Stomach (tissue), 9 donors: ENCODE data around the gene ATP8A1. TPM values are rescaled to one million over a fixed set of nuclear protein-coding genes. Genes with fewer than 3 reads are reported as not detected.

Source experiments
- DNase-seq, 2 donors: peaks; one replicate each; pipeline versions ENCODE4 v3.0.0 to v3.0.0-alpha.2; 2013 to 2019
- H3K27ac ChIP-seq, 5 donors: fragments of 200-600 bp in 4 of 5; sonication (generic) in 4 of 5; one replicate each; pipeline ENCODE4 v1.5.1; 2013 to 2019; ENCODE audit warnings: mild to moderate bottlenecking in 1 of 5, moderate library complexity in 1 of 5
- H3K27me3 ChIP-seq, 3 donors: fragments of 200-600 bp; sonication (generic); one replicate each; pipeline ENCODE4 v1.5.1; 2017 to 2019; ENCODE audit warnings: mixed run types in 1 of 3
- H3K36me3 ChIP-seq, 4 donors: fragments of 200-600 bp; sonication (generic); 1 replicate in 3 of 4; 2 replicates in 1 of 4; pipeline ENCODE4 v1.5.1; 2016 to 2019
- H3K4me1 ChIP-seq, 4 donors: fragments of 200-600 bp; sonication (generic); one replicate each; pipeline ENCODE4 v1.5.1; 2016 to 2019
- H3K4me3 ChIP-seq, 4 donors: fragments of 200-600 bp; sonication (generic) in 3 of 4; one replicate each; pipeline ENCODE4 v1.5.1; 2016 to 2019; ENCODE audit warnings: mild to moderate bottlenecking in 1 of 4
- H3K9me3 ChIP-seq, 4 donors: fragments of 200-600 bp; sonication (generic); one replicate each; pipeline ENCODE4 v1.5.1; 2016 to 2019
- EP300 ChIP-seq: sonication (generic); formaldehyde crosslinking; IDR thresholded peaks from one replicate; pipeline ENCODE4 v1.6.1; 2017; ENCODE audit warnings: antibody characterized with exemption
- POLR2A ChIP-seq, 4 donors: fragments of 450-650 bp; IDR thresholded peaks; one replicate each; pipeline ENCODE4 v1.6.1; 2016; ENCODE audit warnings: antibody characterized with exemption in 4 of 4, control low read depth in 2 of 4, mild to moderate bottlenecking in 1 of 4, moderate library complexity in 1 of 4
- POLR2AphosphoS5 ChIP-seq, 3 donors: sonication (generic); formaldehyde crosslinking; IDR thresholded peaks; one replicate each; pipeline ENCODE4 v1.6.1; 2016; ENCODE audit warnings: antibody characterized with exemption in 3 of 3
- WGBS, 5 donors: extraction: QIAGEN DNeasy Blood & Tissue Kit in 3 of 5; methylation state at CpG; one replicate each; pipeline versions ENCODE4 v1.1.5 to v1.1.7; 2013 to 2018; 5-methylcytosine and 5-hydroxymethylcytosine counted together
- intact Hi-C: fragments of 100-400 bp; cut with DNase I; formaldehyde crosslinking; loops from one replicate; pipeline ENCODE4 v1.15.1; 2023; ENCODE audit warnings: low total_unique reads
- polyA plus RNA-seq, 3 donors: library from polyadenylated mRNA; stranded (reverse); fragments of 200-250 nt; gene quantifications; one replicate each; pipeline ENCODE4 v1.2.3, GENCODE V29; 2013
- total RNA-seq, 5 donors: library from RNA; depleted of rRNA; stranded (reverse); fragments of >200 nt; gene quantifications; one replicate each; pipeline versions ENCODE4 v1.1.0 to v1.2.3, GENCODE V29; 2014 to 2016
- TF ChIP-seq, protein P1 (sequence below), 7 experiments: fragments of 450-650 bp in 4 of 7; fragments of 200-600 bp in 3 of 7; sonication (generic) in 3 of 7; IDR thresholded peaks; one replicate each; pipeline ENCODE4 v1.5.1; 2016 to 2019; ENCODE audit warnings: antibody characterized with exemption in 7 of 7, control low read depth in 2 of 7, mild to moderate bottlenecking in 1 of 7
- donor health status: healthy with polysubstance abuse.
- donor health status: Bipolar disorder and iron deficiency.
- donor health status: healthy.

The ATP8A1 gene
- total and polyA plus RNA-seq, 8 donors = 2.6 to 104 (median 33.2) TPM

DNA sequence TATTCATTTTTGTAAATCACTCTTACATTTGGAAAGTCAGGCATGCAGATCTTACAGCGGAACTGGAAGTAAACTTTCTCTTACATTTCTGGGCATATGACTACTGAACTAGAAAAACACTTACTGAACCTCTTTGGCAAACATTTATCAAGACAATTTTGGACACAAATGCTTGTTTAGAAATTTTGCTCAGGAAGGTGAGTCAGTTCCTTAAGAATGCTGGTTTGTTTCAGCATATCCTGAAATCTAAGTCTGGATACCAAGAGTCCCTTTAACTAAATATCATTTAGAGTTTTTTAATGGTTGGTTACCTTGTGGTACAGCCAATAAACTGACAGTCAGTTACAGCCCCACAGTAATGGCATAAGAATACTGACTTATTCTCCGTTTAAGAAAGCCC is 244.7 kb downstream of the ATP8A1 start:
- peaks cover 0 to 31% (median 22%) of the 10 kb centered on the region in 4 donors for H3K36me3 ChIP-seq
- H3K27ac ChIP-seq = no peak overlapping the region
- intact Hi-C loops = no loop called here
- no peaks in the 10 kb centered on the region for H3K4me1 ChIP-seq
- no peak for DNase-seq
- TF ChIP-seq POLR2A (IDR thresholded peaks at IDR 0.05) (no peak), POLR2AphosphoS5 (IDR thresholded peaks at IDR 0.05) (no peak)
- H3K27me3 ChIP-seq = no peaks in the 10 kb centered on the region
- no peaks in the 10 kb centered on the region for H3K9me3 ChIP-seq
- 55 to 63% (median 59%) methylated on average over 2 of the region's 2 CpGs for WGBS, 5 donors
- no peak overlapping the region for H3K4me3 ChIP-seq

- Histone ChIP-seq H3K4me3 (no peak overlapping the region), H3K36me3 (peaks cover 0 to 31% (median 22%) of the 10 kb centered on the region in 4 donors), H3K27me3 (no peaks in the 10 kb centered on the region), H3K9me3 (no peaks in the 10 kb centered on the region), H3K4me1 (no peaks in the 10 kb centered on the region), H3K27ac (no peak overlapping the region)
- TF ChIP-seq, protein P1, sequence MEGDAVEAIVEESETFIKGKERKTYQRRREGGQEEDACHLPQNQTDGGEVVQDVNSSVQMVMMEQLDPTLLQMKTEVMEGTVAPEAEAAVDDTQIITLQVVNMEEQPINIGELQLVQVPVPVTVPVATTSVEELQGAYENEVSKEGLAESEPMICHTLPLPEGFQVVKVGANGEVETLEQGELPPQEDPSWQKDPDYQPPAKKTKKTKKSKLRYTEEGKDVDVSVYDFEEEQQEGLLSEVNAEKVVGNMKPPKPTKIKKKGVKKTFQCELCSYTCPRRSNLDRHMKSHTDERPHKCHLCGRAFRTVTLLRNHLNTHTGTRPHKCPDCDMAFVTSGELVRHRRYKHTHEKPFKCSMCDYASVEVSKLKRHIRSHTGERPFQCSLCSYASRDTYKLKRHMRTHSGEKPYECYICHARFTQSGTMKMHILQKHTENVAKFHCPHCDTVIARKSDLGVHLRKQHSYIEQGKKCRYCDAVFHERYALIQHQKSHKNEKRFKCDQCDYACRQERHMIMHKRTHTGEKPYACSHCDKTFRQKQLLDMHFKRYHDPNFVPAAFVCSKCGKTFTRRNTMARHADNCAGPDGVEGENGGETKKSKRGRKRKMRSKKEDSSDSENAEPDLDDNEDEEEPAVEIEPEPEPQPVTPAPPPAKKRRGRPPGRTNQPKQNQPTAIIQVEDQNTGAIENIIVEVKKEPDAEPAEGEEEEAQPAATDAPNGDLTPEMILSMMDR (IDR thresholded peaks at IDR 0.05) = no peak
- TF ChIP-seq EP300 = no peak
- no peak for TF ChIP-seq POLR2A (IDR thresholded peaks at IDR 0.05)
- TF ChIP-seq POLR2AphosphoS5 (IDR thresholded peaks at IDR 0.05) = no peak
- 77 to 92% (median 84%) methylated on average over 4 of the region's 4 CpGs for WGBS, 5 donors
- no peak for DNase-seq
- intact Hi-C loops = no loop called here
Measured at GRCh38 chr4:42411803-42412202, 245.1 kb downstream of the ATP8A1 start.

GRCh38 chr4:42410446-42410845 is 246.5 kb downstream of the ATP8A1 start:
- intact Hi-C loops = no loop called here
- no peak for DNase-seq
- WGBS, 5 donors = 75 to 85% (median 81%) methylated on average over 3 of the region's 3 CpGs
- Histone ChIP-seq H3K4me1 (no peaks in the 10 kb centered on the region), H3K27me3 (no peaks in the 10 kb centered on the region), H3K4me3 (no peak overlapping the region), H3K36me3 (peaks cover 0 to 31% (median 22%) of the 10 kb centered on the region in 4 donors), H3K9me3 (no peaks in the 10 kb centered on the region), H3K27ac (no peak overlapping the region)
- TF ChIP-seq, protein P1 (IDR thresholded peaks at IDR 0.05) = no peak
- TF ChIP-seq POLR2AphosphoS5 (IDR thresholded peaks at IDR 0.05) (no peak), EP300 (no peak), POLR2A (IDR thresholded peaks at IDR 0.05) (no peak)

DNA sequence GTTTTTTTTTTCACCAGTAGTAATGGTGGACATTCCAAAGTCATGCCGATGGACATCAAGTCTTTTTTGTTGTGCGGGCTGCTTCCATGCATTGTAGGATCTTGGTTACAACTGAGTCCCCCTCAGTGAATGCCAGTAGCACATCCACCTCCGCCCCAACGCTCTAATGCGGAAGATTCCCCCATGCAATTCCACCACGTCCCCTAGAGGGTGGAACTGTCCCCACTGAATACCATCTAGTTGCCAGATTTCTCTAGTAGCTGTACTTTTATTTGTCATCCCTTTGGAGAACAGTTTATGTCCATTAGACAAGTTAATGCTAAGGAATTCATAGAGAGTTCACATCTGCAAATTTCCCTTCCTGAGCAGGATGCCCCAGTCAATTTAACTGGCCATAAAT is 252.9 kb downstream of the ATP8A1 start:
- 79 to 86% (median 84%) methylated on average over 6 of the region's 6 CpGs for WGBS, 5 donors
- intact Hi-C loops = no loop called here
- DNase-seq = no peak
- no peaks in the 10 kb centered on the region for H3K36me3 ChIP-seq
- no peak overlapping the region for H3K27ac ChIP-seq
- H3K4me3 ChIP-seq = no peak overlapping the region
- H3K4me1 ChIP-seq = peaks cover 2 to 5% (median 4%) of the 10 kb centered on the region in 4 donors
- peaks cover 0 to 45% (median 16%) of the 10 kb centered on the region in 3 donors for H3K27me3 ChIP-seq
- H3K9me3 ChIP-seq = no peaks in the 10 kb centered on the region
- TF ChIP-seq, protein P1 (IDR thresholded peaks at IDR 0.05) = no peak
- TF ChIP-seq POLR2A (IDR thresholded peaks at IDR 0.05) (no peak), EP300 (no peak), POLR2AphosphoS5 (IDR thresholded peaks at IDR 0.05) (no peak)

DNA sequence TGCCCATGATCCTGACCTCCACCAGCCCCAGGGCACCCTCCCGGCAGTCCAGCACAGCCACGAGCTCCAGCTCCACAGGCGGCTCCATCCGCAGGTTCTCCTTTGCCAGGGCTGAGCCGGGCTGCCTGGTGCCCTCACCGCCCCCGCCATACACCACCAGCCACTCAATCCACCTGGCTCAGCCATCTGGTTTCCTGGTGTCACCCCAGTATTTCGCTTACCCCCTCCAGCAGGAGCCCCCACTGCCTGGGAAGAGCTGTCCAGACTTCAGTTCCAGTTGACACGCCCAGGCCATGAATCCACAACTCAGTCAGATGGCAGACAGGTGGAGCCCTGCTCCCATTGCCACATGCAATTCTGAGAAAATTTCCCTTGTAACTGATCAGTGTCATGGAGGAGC is 255.7 kb downstream of the ATP8A1 start:
- WGBS, 5 donors = 54 to 86% (median 59%) methylated on average over 9 of the region's 9 CpGs
- peak in 1 of 2 donors; percentile 55 for DNase-seq
- peaks cover 0 to 74% (median 44%) of the 10 kb centered on the region in 3 donors for H3K27me3 ChIP-seq

More for the DNA sequence above, 255.7 kb downstream of the ATP8A1 start:
- intact Hi-C loops = no loop called here
- Histone ChIP-seq H3K4me1 (peaks cover 29 to 33% (median 31%) of the 10 kb centered on the region in 4 donors), H3K9me3 (no peaks in the 10 kb centered on the region), H3K27ac (no peak overlapping the region), H3K4me3 (no peak overlapping the region), H3K36me3 (no peaks in the 10 kb centered on the region)
- TF ChIP-seq EP300 (no peak), POLR2AphosphoS5 (IDR thresholded peaks at IDR 0.05) (no peak), POLR2A (IDR thresholded peaks at IDR 0.05) (no peak)
- TF ChIP-seq, protein P1 (IDR thresholded peaks at IDR 0.05) = no peak
